22Rv1 (cell line): ENCODE measurements around the gene NBAS.

ENCODE experiments used
- CTCF ChIP-seq: fragments of 450-650 bp; IDR thresholded peaks from 2 replicates; pipeline ENCODE4 v1.5.1; 2017; ENCODE audit warnings: mild to moderate bottlenecking
- ZFX ChIP-seq: fragments of 450-650 bp; IDR thresholded peaks from 2 replicates; pipeline ENCODE4 v1.6.1; 2017; ENCODE audit warnings: antibody characterized with exemption, borderline replicate concordance

- TF ChIP-seq CTCF (no peak), ZFX (no peak)
Measured at GRCh38 chr2:15548974-15549373, 12.2 kb downstream of the NBAS start.
